GM23338 (cell line): ENCODE data around the gene OR8J3. TPM values are rescaled to one million over a fixed set of nuclear protein-coding genes. Genes with fewer than 3 reads are reported as not detected.

Experiments used
- ATAC-seq: fragments of 200-7000 bp; cut with Tn5 transposase; 3 replicates; pipeline ENCODE4 v1.9.1; 2020
- DNase-seq: peaks from one replicate; pipeline ENCODE4 v3.0.0-alpha.2; 2015; ENCODE audit warnings: low spot score
- H2AFZ ChIP-seq: fragments of 200-600 bp; sonication (generic); 2 replicates; pipeline ENCODE4 v1.8.0; 2016; ENCODE audit warnings: antibody characterized with exemption, mild to moderate bottlenecking, moderate library complexity
- H3F3A ChIP-seq: fragments of 200-600 bp; sonication (generic); replicated peaks from 2 replicates; pipeline ENCODE4 v1.8.0; 2017; ENCODE audit warnings: antibody characterized with exemption, mixed run types, low read depth
- H3K27ac ChIP-seq: fragments of 200-600 bp; sonication (generic); 2 replicates; pipeline ENCODE4 v1.6.1; 2016; ENCODE audit warnings: low read depth
- H3K27me3 ChIP-seq: fragments of 200-600 bp; sonication (generic); 2 replicates; pipeline ENCODE4 v1.8.0; 2016; ENCODE audit warnings: mild to moderate bottlenecking, mixed run types, moderate library complexity; ENCODE audit not compliant: insufficient read depth
- H3K36me3 ChIP-seq: fragments of 200-600 bp; sonication (generic); 2 replicates; pipeline ENCODE4 v1.8.0; 2016; ENCODE audit warnings: mild to moderate bottlenecking; ENCODE audit not compliant: insufficient read depth
- H3K4me1 ChIP-seq: fragments of 200-600 bp; sonication (generic); 2 replicates; pipeline ENCODE4 v1.8.0; 2016; ENCODE audit warnings: mild to moderate bottlenecking, moderate library complexity; ENCODE audit not compliant: insufficient read depth
- H3K4me2 ChIP-seq: fragments of 200-600 bp; sonication (generic); 2 replicates; pipeline ENCODE4 v1.7.1; 2017; ENCODE audit warnings: mixed run types
- H3K4me3 ChIP-seq: fragments of 200-600 bp; sonication (generic); 2 replicates; pipeline ENCODE4 v1.6.1; 2016; ENCODE audit warnings: mixed run types
- H3K79me2 ChIP-seq: fragments of 200-600 bp; sonication (generic); replicated peaks from 2 replicates; pipeline ENCODE4 v1.8.0; 2017; ENCODE audit warnings: mild to moderate bottlenecking; ENCODE audit not compliant: insufficient read depth
- H3K9me2 ChIP-seq: fragments of 200-600 bp; sonication (generic); 2 replicates; pipeline ENCODE4 v1.8.0; 2017; ENCODE audit not compliant: insufficient read depth
- H4K20me1 ChIP-seq: fragments of 200-600 bp; sonication (generic); replicated peaks from 2 replicates; pipeline ENCODE4 v1.8.0; 2017; ENCODE audit warnings: mild to moderate bottlenecking; ENCODE audit not compliant: insufficient read depth
- H3K27ac Mint-ChIP-seq: 2 replicates; pipeline ENCODE4 v1.8.0; 2020; ENCODE audit warnings: inconsistent platforms, mild to moderate bottlenecking, moderate library complexity, mixed read lengths
- H3K27me3 Mint-ChIP-seq: 3 replicates; pipeline ENCODE4 v1.8.0; 2022; ENCODE audit warnings: low read depth, mild to moderate bottlenecking, moderate library complexity, mixed read lengths, inconsistent platforms; ENCODE audit not compliant: insufficient read depth, poor library complexity
- H3K36me3 Mint-ChIP-seq: 3 replicates; pipeline ENCODE4 v1.8.0; 2021; ENCODE audit warnings: low read depth, mild to moderate bottlenecking, inconsistent platforms, moderate library complexity, mixed read lengths
- H3K4me1 Mint-ChIP-seq: 3 replicates; pipeline ENCODE4 v1.8.0; 2020; ENCODE audit warnings: mild to moderate bottlenecking, inconsistent platforms, mixed read lengths
- H3K4me3 Mint-ChIP-seq: 3 replicates; pipeline ENCODE4 v1.8.0; 2021; ENCODE audit warnings: moderate library complexity, mild to moderate bottlenecking, inconsistent platforms, mixed read lengths
- H3K9me3 Mint-ChIP-seq: 3 replicates; pipeline ENCODE4 v1.8.0; 2020; ENCODE audit warnings: moderate library complexity, mild to moderate bottlenecking, inconsistent platforms, mixed read lengths
- CREB1 ChIP-seq: fragments of 250-450 bp; sonication (Bioruptor Pico); IDR thresholded peaks from 2 replicates; pipeline ENCODE4 v1.5.0; 2020; ENCODE audit warnings: low read depth, mild to moderate bottlenecking, moderate library complexity
- CTCF ChIP-seq, 2 experiments: fragments of 200-600 bp in 1 of 2; sonication (generic) in 1 of 2; conservative IDR thresholded peaks; 2 replicates each; pipeline versions ENCODE4 v1.5.1 to v1.6.1; 2016 to 2017; ENCODE audit warnings: antibody characterized with exemption in 2 of 2, low read depth in 2 of 2, mild to moderate bottlenecking in 2 of 2, moderate library complexity in 1 of 2
- ETS1 ChIP-seq: IDR thresholded peaks from 2 replicates; pipeline ENCODE4 v1.6.1; 2016; ENCODE audit warnings: antibody characterized with exemption
- EZH2 ChIP-seq: fragments of 200-600 bp; sonication (generic); IDR thresholded peaks from one replicate; pipeline ENCODE4 v1.8.0; 2017; ENCODE audit warnings: antibody characterized with exemption, mild to moderate bottlenecking, low read depth; ENCODE audit not compliant: unreplicated experiment
- EZH2phosphoT487 ChIP-seq: fragments of 200-600 bp; sonication (generic); IDR thresholded peaks from one replicate; pipeline ENCODE4 v1.8.1; 2018; ENCODE audit warnings: antibody characterized with exemption; ENCODE audit not compliant: unreplicated experiment
- JUNB ChIP-seq: IDR thresholded peaks from one replicate; pipeline ENCODE4 v1.6.1; 2016; ENCODE audit warnings: antibody characterized with exemption; ENCODE audit not compliant: unreplicated experiment
- NANOG ChIP-seq: IDR thresholded peaks from 2 replicates; pipeline ENCODE4 v1.6.1; 2016; ENCODE audit warnings: antibody characterized with exemption, borderline replicate concordance
- POLR2AphosphoS5 ChIP-seq: IDR thresholded peaks from 2 replicates; pipeline ENCODE4 v1.6.1; 2016; ENCODE audit warnings: antibody characterized with exemption, low read depth
- REST ChIP-seq: IDR thresholded peaks from one replicate; pipeline ENCODE4 v1.6.1; 2018; ENCODE audit warnings: antibody characterized with exemption; ENCODE audit not compliant: unreplicated experiment
- STAT1 ChIP-seq: IDR thresholded peaks from one replicate; pipeline ENCODE4 v1.6.1; 2016; ENCODE audit warnings: antibody characterized with exemption; ENCODE audit not compliant: unreplicated experiment
- ZNF114 ChIP-seq: fragments of 250-450 bp; sonication (Bioruptor Pico); IDR thresholded peaks from 2 replicates; pipeline ENCODE4 v1.5.0; 2020; ENCODE audit warnings: mild to moderate bottlenecking, moderate library complexity
- ZNF331 ChIP-seq: fragments of 250-450 bp; sonication (Bioruptor Pico); IDR thresholded peaks from 2 replicates; pipeline ENCODE4 v1.5.0; 2020; ENCODE audit warnings: low read depth, mild to moderate bottlenecking, moderate library complexity
- ZNF462 ChIP-seq: fragments of 250-450 bp; sonication (Bioruptor Pico); IDR thresholded peaks from 2 replicates; pipeline ENCODE4 v1.5.0; 2020; ENCODE audit warnings: mild to moderate bottlenecking, moderate library complexity
- polyA plus RNA-seq: library from polyadenylated mRNA; unstranded; fragments of >200 nt; fragmentation: Nextera tagmentation; extraction: Ambion mirVana; gene quantifications from 2 replicates; pipeline ENCODE4 v1.2.1, GENCODE V29; 2016
- total RNA-seq: library from RNA; depleted of rRNA; stranded (reverse); fragments of >200 nt; shearing (Covaris generic); gene quantifications from 2 replicates; pipeline ENCODE4 v1.2.3, GENCODE V29; 2014

OR8J3 gene
- total and polyA plus RNA-seq, 2 experiments from 2014 or later = not detected

GRCh38 chr11:56151376-56151775 is 11.4 kb upstream of the OR8J3 start:
- peaks cover 18% of the 10 kb centered on the region for H3K36me3 Mint-ChIP-seq
- no peak overlapping the region; the same call in 1 of the 2 replicates for H3K27ac Mint-ChIP-seq
- DNase-seq (no peak), ATAC-seq (no peak)
- no peak overlapping the region for H2AFZ ChIP-seq
- no peak overlapping the region for H3K4me3 Mint-ChIP-seq
- no peak overlapping the region for H3K4me2 ChIP-seq
- H3K79me2 ChIP-seq = no peaks in the 10 kb centered on the region
- no peaks in the 10 kb centered on the region for H3F3A ChIP-seq
- H3K4me1 Mint-ChIP-seq = no peaks in the 10 kb centered on the region
- TF ChIP-seq STAT1 (no peak), ZNF331 (no peak), EZH2phosphoT487 (no peak), ETS1 (no peak), ZNF114 (no peak), REST (no peak), POLR2AphosphoS5 (no peak), ZNF462 (no peak), CTCF (conservative IDR thresholded peaks at IDR 0.05; ENCODE audit: low read depth in 2 of 2) (no peak), NANOG (no peak), EZH2 (no peak), JUNB (no peak), CREB1 (CRISPR knock-in tag) (no peak)
- H3K27me3 Mint-ChIP-seq = peaks cover 3% of the 10 kb centered on the region
- peaks cover 11% of the 10 kb centered on the region; the same call in 1 of the 2 replicates for H3K9me2 ChIP-seq
- no peak overlapping the region for H3K4me3 ChIP-seq
- H4K20me1 ChIP-seq = no peaks in the 10 kb centered on the region
- no peaks in the 10 kb centered on the region for H3K27me3 ChIP-seq
- H3K27ac ChIP-seq = no peak overlapping the region
- peaks cover 46% of the 10 kb centered on the region for H3K9me3 Mint-ChIP-seq
- H3K36me3 ChIP-seq = 0 out of 2 replicates have a peak, but pooled peaks cover 4% of the 10 kb centered on the region
- no peaks in the 10 kb centered on the region for H3K4me1 ChIP-seq
